H9 (cell line): ENCODE data around the gene ADAM33. TPM values are rescaled to one million over a fixed set of nuclear protein-coding genes. Genes with fewer than 3 reads are reported as not detected.

Experiments used
- DNase-seq: peaks from one replicate; pipeline ENCODE4 v3.0.0-alpha.2; 2017
- H2AFZ ChIP-seq: one replicate; pipeline ENCODE4 v1.6.1; 2013; ENCODE audit warnings: mild to moderate bottlenecking, low read length, control low read depth, moderate library complexity
- H2AK5ac ChIP-seq: 2 replicates; pipeline ENCODE4 v1.6.1; 2013; ENCODE audit warnings: low read length, control low read depth, mixed read lengths; ENCODE audit not compliant: insufficient read length
- H2BK120ac ChIP-seq: one replicate; pipeline ENCODE4 v1.6.1; 2013; ENCODE audit warnings: low read depth, mild to moderate bottlenecking, low read length, control low read depth, inconsistent platforms; ENCODE audit not compliant: poor library complexity, severe bottlenecking
- H2BK12ac ChIP-seq: 2 replicates; pipeline ENCODE4 v1.6.1; 2013; ENCODE audit warnings: low read length, control low read depth, mixed read lengths, low read depth; ENCODE audit not compliant: insufficient read length
- H2BK15ac ChIP-seq: 2 replicates; pipeline ENCODE4 v1.6.1; 2013; ENCODE audit warnings: low read depth, low read length, control low read depth
- H2BK20ac ChIP-seq: one replicate; pipeline ENCODE4 v1.6.1; 2013; ENCODE audit warnings: low read depth, mild to moderate bottlenecking, low read length, control low read depth, inconsistent platforms; ENCODE audit not compliant: poor library complexity, severe bottlenecking
- H2BK5ac ChIP-seq: 2 replicates; pipeline ENCODE4 v1.6.1; 2013; ENCODE audit warnings: low read length, control low read depth, mixed read lengths; ENCODE audit not compliant: insufficient read length
- H3K14ac ChIP-seq: 2 replicates; pipeline ENCODE4 v1.6.1; 2013; ENCODE audit warnings: low read length, control low read depth; ENCODE audit not compliant: insufficient read depth
- H3K18ac ChIP-seq: 2 replicates; pipeline ENCODE4 v1.6.1; 2013; ENCODE audit warnings: low read depth, mild to moderate bottlenecking, mixed read lengths, low read length, control low read depth; ENCODE audit not compliant: insufficient read length
- H3K23ac ChIP-seq: 2 replicates; pipeline ENCODE4 v1.6.1; 2013; ENCODE audit warnings: low read length, control low read depth, mixed read lengths, low read depth; ENCODE audit not compliant: insufficient read length
- H3K23me2 ChIP-seq: 2 replicates; pipeline ENCODE4 v1.6.1; 2013; ENCODE audit warnings: low read depth, mild to moderate bottlenecking, mixed read lengths, low read length, control low read depth; ENCODE audit not compliant: insufficient read length, poor library complexity, severe bottlenecking
- H3K27ac ChIP-seq: 2 replicates; pipeline ENCODE4 v1.5.1; 2013; ENCODE audit warnings: low read length, control low read depth, mixed read lengths, low read depth; ENCODE audit not compliant: insufficient read length
- H3K27me3 ChIP-seq: 2 replicates; pipeline ENCODE4 v1.6.1; 2013; ENCODE audit warnings: low read length, control low read depth, inconsistent platforms; ENCODE audit not compliant: insufficient read depth
- H3K4ac ChIP-seq: 2 replicates; pipeline ENCODE4 v1.6.1; 2013; ENCODE audit warnings: low read depth, mild to moderate bottlenecking, control low read depth, inconsistent platforms, low read length, moderate library complexity
- H3K4me1 ChIP-seq: 2 replicates; pipeline ENCODE4 v1.6.1; 2013; ENCODE audit warnings: low read length, control low read depth, inconsistent platforms; ENCODE audit not compliant: insufficient read depth
- H3K4me2 ChIP-seq: 2 replicates; pipeline ENCODE4 v1.6.1; 2013; ENCODE audit warnings: low read length, control low read depth, mixed read lengths; ENCODE audit not compliant: insufficient read length, insufficient read depth
- H3K56ac ChIP-seq: 2 replicates; pipeline ENCODE4 v1.6.1; 2013; ENCODE audit warnings: low read depth, mild to moderate bottlenecking, mixed read lengths, low read length, control low read depth; ENCODE audit not compliant: insufficient read length
- H3K79me1 ChIP-seq: 2 replicates; pipeline ENCODE4 v1.6.1; 2013; ENCODE audit warnings: low read depth, mild to moderate bottlenecking, moderate library complexity, low read length, control low read depth, inconsistent platforms; ENCODE audit not compliant: insufficient read depth, poor library complexity, severe bottlenecking
- H3K79me2 ChIP-seq: 2 replicates; pipeline ENCODE4 v1.6.1; 2013; ENCODE audit warnings: low read length, control low read depth, inconsistent platforms; ENCODE audit not compliant: insufficient read depth
- H3K9ac ChIP-seq: 2 replicates; pipeline ENCODE4 v1.6.1; 2013; ENCODE audit warnings: low read length, control low read depth, mixed read lengths; ENCODE audit not compliant: insufficient read length; ENCODE audit errors: extremely low read depth
- H3K9me3 ChIP-seq: one replicate; pipeline ENCODE4 v1.6.1; 2013; ENCODE audit warnings: low read depth, low read length, inconsistent platforms; ENCODE audit not compliant: control insufficient read depth
- H3T11ph ChIP-seq: one replicate; pipeline ENCODE4 v1.6.1; 2013; ENCODE audit warnings: mild to moderate bottlenecking, low read length, control low read depth, inconsistent platforms
- H4K20me1 ChIP-seq: one replicate; pipeline ENCODE4 v1.6.1; 2013; ENCODE audit not compliant: control insufficient read depth, insufficient read length, insufficient read depth
- H4K5ac ChIP-seq: 2 replicates; pipeline ENCODE4 v1.6.1; 2013; ENCODE audit warnings: low read depth, mild to moderate bottlenecking, mixed read lengths, low read length, control low read depth; ENCODE audit not compliant: insufficient read length
- H4K8ac ChIP-seq: replicated peaks from 2 replicates; pipeline ENCODE4 v1.6.1; 2013; ENCODE audit warnings: low read length, control low read depth, mixed read lengths, low read depth; ENCODE audit not compliant: insufficient read length
- H4K91ac ChIP-seq: 2 replicates; pipeline ENCODE4 v1.6.1; 2013; ENCODE audit warnings: low read depth, mild to moderate bottlenecking, moderate library complexity, mixed read lengths, low read length, control low read depth; ENCODE audit not compliant: insufficient read length
- H3K27ac Mint-ChIP-seq, 3 experiments: 2 replicates in 2 of 3; 3 replicates in 1 of 3; pipeline ENCODE4 v1.8.0; 2020 to 2021; ENCODE audit warnings: mixed read lengths in 3 of 3, mild to moderate bottlenecking in 1 of 3, moderate library complexity in 1 of 3
- H3K27me3 Mint-ChIP-seq: 2 replicates; pipeline ENCODE4 v1.8.0; 2021; ENCODE audit warnings: low read depth, mild to moderate bottlenecking, moderate library complexity, mixed read lengths
- H3K36me3 Mint-ChIP-seq, 3 experiments: 2 replicates in 2 of 3; 3 replicates in 1 of 3; pipeline ENCODE4 v1.8.0; 2020 to 2021; ENCODE audit warnings: low read depth in 3 of 3, mixed read lengths in 3 of 3; ENCODE audit not compliant: insufficient read depth in 1 of 3
- H3K4me1 Mint-ChIP-seq, 2 experiments: 2 replicates each; pipeline ENCODE4 v1.8.0; 2020; ENCODE audit warnings: mixed read lengths in 2 of 2
- H3K4me3 Mint-ChIP-seq, 2 experiments: 2 replicates in 1 of 2; 3 replicates in 1 of 2; pipeline ENCODE4 v1.8.0; 2020 to 2021; ENCODE audit warnings: mild to moderate bottlenecking in 2 of 2, mixed read lengths in 2 of 2, moderate library complexity in 1 of 2
- H3K9me3 Mint-ChIP-seq, 2 experiments: 2 replicates in 1 of 2; 3 replicates in 1 of 2; pipeline ENCODE4 v1.8.0; 2020; ENCODE audit warnings: mild to moderate bottlenecking in 2 of 2, mixed read lengths in 2 of 2, moderate library complexity in 1 of 2
- WGBS: extraction: QIAGEN DNeasy Blood & Tissue Kit; methylation state at CpG from one replicate; pipeline ENCODE4 v1.1.7; 2013; ENCODE audit warnings: missing lambda C conversion rate, low lambda C conversion rate, mixed read lengths; ENCODE audit not compliant: insufficient read length; ENCODE audit errors: extremely low coverage; 5-methylcytosine and 5-hydroxymethylcytosine counted together
- total RNA-seq: library from RNA; stranded (reverse); gene quantifications from 2 replicates; pipeline ENCODE4 v1.2.1, GENCODE V29; 2021
- TF ChIP-seq, protein P1 (sequence below): fragments of 200-600 bp; sonication (generic); conservative IDR thresholded peaks from 3 replicates; pipeline ENCODE4 v1.8.0; 2021; ENCODE audit warnings: antibody characterized with exemption, mild to moderate bottlenecking

ADAM33 gene
- total RNA-seq, 1 experiment from 2014 or later = 4.0 TPM

DNA sequence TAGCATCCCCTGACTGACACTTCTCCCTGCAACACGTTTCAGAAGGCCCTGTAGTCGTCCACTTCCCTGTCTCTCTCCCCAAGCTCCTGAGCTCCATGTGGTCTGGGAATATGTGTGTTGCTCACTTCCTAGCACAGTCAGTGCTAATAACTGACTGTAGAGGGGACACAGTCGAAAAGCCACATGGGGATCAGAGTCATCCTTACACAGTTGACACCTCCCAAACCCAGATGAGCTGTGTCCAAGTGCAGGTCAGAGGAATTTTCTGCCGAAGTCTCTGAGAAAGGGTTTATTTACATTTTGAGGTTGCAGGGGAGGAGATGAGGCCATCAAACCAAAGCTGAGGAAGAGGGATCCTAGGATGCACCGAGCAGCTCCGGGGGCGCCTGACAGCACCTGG is 3.5 kb upstream of the ADAM33 start:
- no peaks in the 10 kb centered on the region for H3K79me2 ChIP-seq
- TF ChIP-seq, protein P1, sequence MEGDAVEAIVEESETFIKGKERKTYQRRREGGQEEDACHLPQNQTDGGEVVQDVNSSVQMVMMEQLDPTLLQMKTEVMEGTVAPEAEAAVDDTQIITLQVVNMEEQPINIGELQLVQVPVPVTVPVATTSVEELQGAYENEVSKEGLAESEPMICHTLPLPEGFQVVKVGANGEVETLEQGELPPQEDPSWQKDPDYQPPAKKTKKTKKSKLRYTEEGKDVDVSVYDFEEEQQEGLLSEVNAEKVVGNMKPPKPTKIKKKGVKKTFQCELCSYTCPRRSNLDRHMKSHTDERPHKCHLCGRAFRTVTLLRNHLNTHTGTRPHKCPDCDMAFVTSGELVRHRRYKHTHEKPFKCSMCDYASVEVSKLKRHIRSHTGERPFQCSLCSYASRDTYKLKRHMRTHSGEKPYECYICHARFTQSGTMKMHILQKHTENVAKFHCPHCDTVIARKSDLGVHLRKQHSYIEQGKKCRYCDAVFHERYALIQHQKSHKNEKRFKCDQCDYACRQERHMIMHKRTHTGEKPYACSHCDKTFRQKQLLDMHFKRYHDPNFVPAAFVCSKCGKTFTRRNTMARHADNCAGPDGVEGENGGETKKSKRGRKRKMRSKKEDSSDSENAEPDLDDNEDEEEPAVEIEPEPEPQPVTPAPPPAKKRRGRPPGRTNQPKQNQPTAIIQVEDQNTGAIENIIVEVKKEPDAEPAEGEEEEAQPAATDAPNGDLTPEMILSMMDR = no peak
- no peak overlapping the region for H3K9ac ChIP-seq
- H3K23me2 ChIP-seq = peaks cover 13% of the 10 kb centered on the region
- no peak overlapping the region for H2BK5ac ChIP-seq
- no peak overlapping the region for H2BK12ac ChIP-seq
- no peaks in the 10 kb centered on the region for H3K79me1 ChIP-seq
- H3K18ac ChIP-seq = no peak overlapping the region
- H4K8ac ChIP-seq = no peak overlapping the region
- no peak overlapping the region for H4K91ac ChIP-seq
- no peak overlapping the region for H3K23ac ChIP-seq
- WGBS = no CpG with 5 or more reads among the region's 7 CpGs
- H4K20me1 ChIP-seq = no peaks in the 10 kb centered on the region
- no peaks in the 10 kb centered on the region for H3K36me3 Mint-ChIP-seq
- H3K27me3 ChIP-seq = no peaks in the 10 kb centered on the region; the same call in 1 of the 2 replicates
- H3K56ac ChIP-seq = no peak overlapping the region
- H4K5ac ChIP-seq = no peak overlapping the region
- no peak overlapping the region for H3T11ph ChIP-seq
- no peak overlapping the region for H3K4me3 Mint-ChIP-seq
- peaks cover 48% of the 10 kb centered on the region for H3K27me3 Mint-ChIP-seq
- peaks cover 20 to 33% of the 10 kb centered on the region in 2 experiments for H3K4me1 Mint-ChIP-seq
- no peak overlapping the region for H2AK5ac ChIP-seq
- H3K9me3 ChIP-seq = no peaks in the 10 kb centered on the region
- no peak overlapping the region for H3K27ac Mint-ChIP-seq
- H3K4me1 ChIP-seq = peaks cover 4% of the 10 kb centered on the region; the same call in 1 of the 2 replicates
- H3K4ac ChIP-seq = no peak overlapping the region
- no peak overlapping the region for H2BK120ac ChIP-seq
- H2BK20ac ChIP-seq = no peak overlapping the region
- no peak overlapping the region for H2AFZ ChIP-seq
- no peak overlapping the region for H3K4me2 ChIP-seq
- H3K27ac ChIP-seq = no peak overlapping the region
- no peak for DNase-seq
- no peak overlapping the region for H3K14ac ChIP-seq
- no peak overlapping the region for H2BK15ac ChIP-seq
- no peaks in the 10 kb centered on the region for H3K9me3 Mint-ChIP-seq
